Esophagus squamous epithelium (tissue), 5 donors: ENCODE results near the gene IFNK. TPM values are rescaled to one million over a fixed set of nuclear protein-coding genes. Genes with fewer than 3 reads are reported as not detected.

Source experiments
- DNase-seq: peaks from one replicate; lab custom pipeline; 2025; lab: John Stamatoyannopoulos, UW
- H3K27ac ChIP-seq, 4 donors: fragments of 200-600 bp; sonication (generic); one replicate each; pipeline ENCODE4 v1.5.1; 2016 to 2019; ENCODE audit warnings: mild to moderate bottlenecking in 1 of 4
- H3K27me3 ChIP-seq, 4 donors: fragments of 200-600 bp; sonication (generic); 1 replicate in 3 of 4; 2 replicates in 1 of 4; pipeline versions ENCODE4 v1.5.1 to v1.6.0; 2017 to 2021; ENCODE audit warnings: antibody characterized with exemption in 1 of 4
- H3K36me3 ChIP-seq, 3 donors: fragments of 200-600 bp; sonication (generic); one replicate each; pipeline ENCODE4 v1.5.1; 2016 to 2019
- H3K4me1 ChIP-seq, 3 donors: fragments of 200-600 bp; sonication (generic); one replicate each; pipeline ENCODE4 v1.5.1; 2017 to 2019
- H3K4me3 ChIP-seq, 4 donors: fragments of 200-600 bp; sonication (generic); 1 replicate in 3 of 4; 2 replicates in 1 of 4; pipeline ENCODE4 v1.5.1; 2016 to 2019; ENCODE audit warnings: mild to moderate bottlenecking in 2 of 4, moderate library complexity in 1 of 4
- H3K9me3 ChIP-seq, 3 donors: fragments of 200-600 bp; sonication (generic); one replicate each; pipeline ENCODE4 v1.5.1; 2016 to 2019
- POLR2A ChIP-seq, 4 donors: fragments of 450-650 bp; IDR thresholded peaks; one replicate each; pipeline ENCODE4 v1.6.1; 2017; ENCODE audit warnings: antibody characterized with exemption in 4 of 4, mild to moderate bottlenecking in 4 of 4, moderate library complexity in 3 of 4
- WGBS, 2 donors: methylation state at CpG; one replicate each; pipeline ENCODE4 v1.1.5; 2018; 5-methylcytosine and 5-hydroxymethylcytosine counted together
- intact Hi-C: fragments of 100-400 bp; cut with DNase I; formaldehyde crosslinking; loops from one replicate; pipeline ENCODE4 v1.15.0; 2022
- total RNA-seq, 4 donors: library from RNA; depleted of rRNA; stranded (reverse); fragments of >200 nt; gene quantifications; one replicate each; pipeline ENCODE4 v1.1.0, GENCODE V29; 2016
- TF ChIP-seq, protein P1 (sequence below), 6 experiments: fragments of 450-650 bp in 4 of 6; fragments of 200-600 bp in 2 of 6; sonication (generic) in 2 of 6; IDR thresholded peaks; one replicate each; pipeline ENCODE4 v1.5.1; 2016 to 2019; ENCODE audit warnings: antibody characterized with exemption in 6 of 6, mild to moderate bottlenecking in 4 of 6, moderate library complexity in 4 of 6
- donor health status: DM: yes; HTN: yes; CAD: no.

The IFNK gene
- total RNA-seq, 4 donors from 2014 or later = not detected

DNA sequence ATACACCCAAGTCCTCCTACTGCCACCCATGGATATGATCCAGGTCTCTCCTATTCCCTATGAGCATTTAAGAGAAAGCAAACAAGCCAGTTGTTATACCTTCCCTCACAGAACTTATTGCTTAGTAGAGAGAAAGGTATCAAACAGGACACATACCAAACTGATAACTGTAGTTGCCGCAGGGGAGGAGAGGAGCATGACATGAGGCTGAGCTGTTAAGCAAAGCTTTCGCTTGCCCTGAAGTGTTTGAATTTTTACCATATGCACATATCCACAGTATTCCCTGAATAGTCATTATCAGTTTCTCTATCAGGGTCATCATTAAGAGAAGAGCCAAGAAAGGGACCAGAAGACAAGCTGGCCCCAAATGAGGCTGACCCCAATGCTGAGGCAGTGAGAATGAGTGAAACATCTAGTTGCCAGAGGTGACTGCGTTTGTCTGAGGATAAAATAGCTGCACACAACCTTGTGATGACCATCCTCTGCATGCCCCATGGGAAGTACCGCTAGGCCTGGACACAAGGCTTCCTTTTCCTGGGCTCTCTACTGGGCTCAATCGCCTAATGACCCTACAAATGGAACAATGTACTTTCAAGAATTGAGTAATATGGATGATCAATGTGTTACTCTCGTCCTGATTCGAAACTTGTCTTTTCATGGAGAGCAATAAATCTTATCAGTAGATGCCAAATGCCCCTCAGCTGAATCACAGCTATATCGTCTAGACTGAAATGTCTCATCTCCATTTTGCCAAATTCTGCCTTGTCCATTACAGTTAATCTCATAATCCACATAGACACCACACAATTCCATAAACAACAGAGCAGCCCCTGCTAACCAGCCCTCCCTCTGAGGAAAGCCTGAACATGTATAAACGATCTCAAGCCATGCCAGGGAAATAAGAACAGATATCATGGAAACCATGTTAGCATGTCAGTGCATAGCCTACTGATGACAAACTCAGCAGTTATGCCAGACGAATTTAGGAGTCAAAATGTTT lies 4.3 kb upstream of the IFNK start:
- TF ChIP-seq POLR2A (IDR thresholded peaks at IDR 0.05) = no peak
- no peaks in the 10 kb centered on the region for H3K9me3 ChIP-seq
- intact Hi-C loops = no loop called here
- no peaks in the 10 kb centered on the region for H3K27me3 ChIP-seq
- no peak overlapping the region for H3K27ac ChIP-seq
- no peak overlapping the region for H3K4me3 ChIP-seq
- H3K4me1 ChIP-seq = peaks cover 0 to 24% (median 4%) of the 10 kb centered on the region in 3 donors
- DNase-seq = no peak
- 35 to 50% methylated on average over 10 of the region's 10 CpGs for WGBS, 2 donors
- no peaks in the 10 kb centered on the region for H3K36me3 ChIP-seq

DNA sequence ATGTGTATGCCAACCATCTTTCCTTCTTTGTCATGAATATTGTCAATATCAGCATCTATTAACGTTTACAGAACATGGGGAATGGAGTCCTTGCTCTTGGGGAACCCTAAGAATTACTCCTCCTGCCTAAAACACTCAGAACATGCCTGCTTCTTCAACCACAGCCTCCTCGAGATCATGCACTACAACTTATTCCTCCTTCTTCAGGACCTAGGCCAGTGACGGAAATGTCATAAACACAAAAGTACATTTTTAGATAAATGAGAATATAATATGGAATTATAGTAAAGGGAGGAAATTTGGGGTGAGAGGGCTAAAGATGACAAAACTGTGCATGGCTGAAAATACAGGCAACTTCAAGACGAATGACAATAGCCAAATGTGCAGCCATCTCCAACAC lies 3.1 kb upstream of the IFNK start:
- Histone ChIP-seq H3K4me3 (no peak overlapping the region), H3K9me3 (no peaks in the 10 kb centered on the region), H3K27ac (no peak overlapping the region), H3K36me3 (no peaks in the 10 kb centered on the region), H3K27me3 (no peaks in the 10 kb centered on the region), H3K4me1 (peaks cover 0 to 23% (median 4%) of the 10 kb centered on the region in 3 donors)
- DNase-seq = no peak
- no peak for TF ChIP-seq POLR2A (IDR thresholded peaks at IDR 0.05)
- TF ChIP-seq, protein P1, sequence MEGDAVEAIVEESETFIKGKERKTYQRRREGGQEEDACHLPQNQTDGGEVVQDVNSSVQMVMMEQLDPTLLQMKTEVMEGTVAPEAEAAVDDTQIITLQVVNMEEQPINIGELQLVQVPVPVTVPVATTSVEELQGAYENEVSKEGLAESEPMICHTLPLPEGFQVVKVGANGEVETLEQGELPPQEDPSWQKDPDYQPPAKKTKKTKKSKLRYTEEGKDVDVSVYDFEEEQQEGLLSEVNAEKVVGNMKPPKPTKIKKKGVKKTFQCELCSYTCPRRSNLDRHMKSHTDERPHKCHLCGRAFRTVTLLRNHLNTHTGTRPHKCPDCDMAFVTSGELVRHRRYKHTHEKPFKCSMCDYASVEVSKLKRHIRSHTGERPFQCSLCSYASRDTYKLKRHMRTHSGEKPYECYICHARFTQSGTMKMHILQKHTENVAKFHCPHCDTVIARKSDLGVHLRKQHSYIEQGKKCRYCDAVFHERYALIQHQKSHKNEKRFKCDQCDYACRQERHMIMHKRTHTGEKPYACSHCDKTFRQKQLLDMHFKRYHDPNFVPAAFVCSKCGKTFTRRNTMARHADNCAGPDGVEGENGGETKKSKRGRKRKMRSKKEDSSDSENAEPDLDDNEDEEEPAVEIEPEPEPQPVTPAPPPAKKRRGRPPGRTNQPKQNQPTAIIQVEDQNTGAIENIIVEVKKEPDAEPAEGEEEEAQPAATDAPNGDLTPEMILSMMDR (IDR thresholded peaks at IDR 0.05) = no peak
- intact Hi-C loops = no loop called here
- 82 to 83% methylated on average over 4 of the region's 4 CpGs for WGBS, 2 donors

DNA sequence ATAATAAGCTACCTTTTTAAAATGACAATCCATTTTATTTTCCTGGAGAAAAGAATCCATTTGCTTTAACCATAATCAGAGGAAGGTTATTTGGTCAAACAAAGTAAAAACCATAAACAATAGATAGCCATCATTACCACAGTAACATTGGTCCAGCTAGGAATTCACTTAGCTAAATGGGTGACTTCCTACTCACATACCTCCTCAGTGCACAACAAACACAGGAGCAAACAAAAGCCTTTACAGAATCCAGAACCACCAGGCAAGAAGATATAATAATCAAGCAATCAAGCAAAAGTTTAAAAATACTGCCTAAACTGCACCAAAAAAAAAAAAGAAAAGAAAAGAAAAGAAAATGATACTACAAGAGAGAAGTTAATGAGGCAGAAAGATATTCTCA lies 949 bp upstream of the IFNK start:
- H3K4me3 ChIP-seq = no peak overlapping the region
- H3K27ac ChIP-seq = no peak overlapping the region
- intact Hi-C loops = no loop called here
- H3K9me3 ChIP-seq = no peaks in the 10 kb centered on the region
- H3K4me1 ChIP-seq = peaks cover 9 to 41% (median 13%) of the 10 kb centered on the region in 3 donors
- no peaks in the 10 kb centered on the region for H3K27me3 ChIP-seq
- H3K36me3 ChIP-seq = no peaks in the 10 kb centered on the region
- DNase-seq = no peak
- TF ChIP-seq, protein P1 (IDR thresholded peaks at IDR 0.05) = no peak
- no peak for TF ChIP-seq POLR2A (IDR thresholded peaks at IDR 0.05)

DNA sequence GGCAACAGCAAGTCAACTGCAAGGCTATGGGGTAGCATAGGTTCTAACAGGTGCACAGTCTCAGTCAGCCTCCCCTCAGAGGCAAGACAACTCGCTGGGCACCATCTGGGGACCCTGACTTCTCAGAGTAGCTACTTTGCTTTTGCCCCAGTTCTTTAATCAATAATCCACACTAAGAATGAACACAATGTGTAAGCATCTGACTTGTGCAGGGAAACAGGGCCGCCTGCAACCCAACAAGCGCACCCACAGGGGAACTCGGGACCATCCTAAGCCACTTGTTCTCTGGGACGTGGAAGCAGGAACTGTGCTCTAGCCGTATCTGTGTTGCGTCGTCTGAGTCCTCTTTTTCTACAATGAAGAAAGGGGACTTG lies 3.6 kb downstream of the IFNK start:
- TF ChIP-seq, protein P1 (IDR thresholded peaks at IDR 0.05) = no peak
- no peak for TF ChIP-seq POLR2A (IDR thresholded peaks at IDR 0.05)
- Histone ChIP-seq H3K36me3 (no peaks in the 10 kb centered on the region), H3K4me3 (peak overlapping the region; percentile 73 to 90 (median 80)), H3K27me3 (no peaks in the 10 kb centered on the region), H3K9me3 (no peaks in the 10 kb centered on the region), H3K4me1 (peaks cover 13 to 33% (median 14%) of the 10 kb centered on the region in 3 donors), H3K27ac (peak overlapping the region; percentile 91 to 97 (median 94))
- intact Hi-C loops = no loop called here
- 24 to 41% methylated on average over 6 to 8 of the region's 8 CpGs for WGBS, 2 donors
- DNase-seq = no peak

DNA sequence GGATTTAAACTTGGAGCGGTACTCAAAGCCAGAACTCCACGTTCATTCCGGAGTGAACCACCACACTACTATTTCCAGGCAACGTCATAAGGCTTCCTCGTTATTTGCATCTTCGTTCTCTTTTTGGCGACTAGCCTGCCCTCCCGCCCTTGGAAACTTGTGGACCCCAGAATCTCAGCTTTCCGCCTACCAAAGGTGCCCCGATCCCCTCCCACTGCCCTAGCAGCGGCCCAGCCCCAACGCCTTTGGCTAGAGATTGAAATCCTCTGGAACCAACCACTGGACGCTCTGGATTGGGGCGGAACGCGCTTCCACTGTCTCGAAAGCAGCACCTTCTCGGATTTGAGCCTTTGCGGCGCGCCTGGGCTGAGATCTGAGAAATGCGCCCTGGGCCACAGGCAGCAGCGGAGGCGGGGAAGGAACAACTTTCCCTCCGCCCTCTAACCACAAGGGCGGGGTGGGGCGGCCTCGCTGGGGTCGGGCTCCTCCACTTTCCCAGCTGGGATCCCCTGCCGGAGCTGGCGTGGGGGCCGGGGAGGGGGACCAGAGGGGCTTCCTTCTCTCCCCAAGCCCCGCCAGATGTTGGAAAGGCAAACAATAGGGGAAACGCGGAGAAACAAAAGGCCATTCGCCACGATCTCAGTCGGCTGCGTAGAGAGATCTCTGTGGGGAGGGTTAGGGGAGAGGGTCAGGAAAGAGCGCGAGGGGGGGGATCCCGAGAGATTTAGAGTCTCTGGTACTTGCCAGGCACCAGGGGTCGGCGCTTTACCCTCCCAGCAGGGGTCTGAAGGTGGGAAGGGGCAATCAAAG lies 4.2 kb downstream of the IFNK start:
- Histone ChIP-seq H3K4me1 (peaks cover 13 to 38% (median 14%) of the 10 kb centered on the region in 3 donors), H3K9me3 (no peaks in the 10 kb centered on the region), H3K36me3 (no peaks in the 10 kb centered on the region), H3K27me3 (no peaks in the 10 kb centered on the region), H3K4me3 (peak overlapping the region; percentile 73 to 90 (median 80)), H3K27ac (peak overlapping the region; percentile 91 to 97 (median 94))
- peak; percentile 5 for DNase-seq
- TF ChIP-seq, protein P1 (IDR thresholded peaks at IDR 0.05) = no peak
- peak in 3 of 4 donors; percentile 30 to 75 (median 55) for TF ChIP-seq POLR2A (IDR thresholded peaks at IDR 0.05)
- 2% methylated on average over 15 to 19 of the region's 44 CpGs for WGBS, 2 donors
- intact Hi-C loops = no loop called here
